A673 (cell line): ENCODE data around the gene SBSN.

Experiments
- CTCF ChIP-seq: fragments of 300-800, 200-600 bp; sonication (generic); conservative IDR thresholded peaks from 2 replicates; pipeline ENCODE4 v1.5.1; 2017; ENCODE audit warnings: low read depth, mild to moderate bottlenecking, antibody characterized with exemption, low read length, moderate library complexity, mixed read lengths
- EZH2 ChIP-seq: fragments of 200-600 bp; sonication (generic); IDR thresholded peaks from 2 replicates; pipeline ENCODE4 v1.6.1; 2017; ENCODE audit warnings: borderline replicate concordance, low read depth, mild to moderate bottlenecking, mixed read lengths, antibody characterized with exemption, low read length; ENCODE audit not compliant: poor library complexity, severe bottlenecking

- TF ChIP-seq CTCF, result peak; percentile 5; the same call in 1 of the 2 replicates
- TF ChIP-seq EZH2, result no peak
These were observed 17.5 kb downstream of the SBSN start for GRCh38 chr19:35510626-35510964.
